Activated CD4-positive, alpha-beta T cell treated with anti-CD3 and anti-CD28 coated beads, Interleukin-2, amount 10 ng/mL, durations not matched to agents 24 days and 14 days (primary cell): ENCODE data around the gene OVCA2. TPM values are rescaled to one million over a fixed set of nuclear protein-coding genes. Genes with fewer than 3 reads are reported as not detected.

Experiments used
- DNase-seq: peaks from one replicate; pipeline ENCODE4 v3.0.0; 2022
- H3K27ac Mint-ChIP-seq: one replicate; pipeline ENCODE4 v1.8.0; 2022; ENCODE audit warnings: mild to moderate bottlenecking, mixed read lengths
- H3K27me3 Mint-ChIP-seq: one replicate; pipeline ENCODE4 v1.8.0; 2022; ENCODE audit warnings: mixed read lengths
- H3K36me3 Mint-ChIP-seq: one replicate; pipeline ENCODE4 v1.8.0; 2022; ENCODE audit warnings: low read depth, mild to moderate bottlenecking, mixed read lengths
- H3K4me1 Mint-ChIP-seq: one replicate; pipeline ENCODE4 v1.8.0; 2021; ENCODE audit warnings: mixed read lengths
- H3K4me3 Mint-ChIP-seq: one replicate; pipeline ENCODE4 v1.8.0; 2022; ENCODE audit warnings: mild to moderate bottlenecking, moderate library complexity, mixed read lengths
- H3K9me3 Mint-ChIP-seq: one replicate; pipeline ENCODE4 v1.8.0; 2021; ENCODE audit warnings: mixed read lengths
- intact Hi-C: fragments of 100-400 bp; cut with micrococcal nuclease; formaldehyde crosslinking; loops from one replicate; pipeline ENCODE4 v1.15.1; 2023
- total RNA-seq: library from RNA; stranded (reverse); gene quantifications from 2 replicates; pipeline ENCODE4 v1.2.3, GENCODE V29; 2022

Gene OVCA2
- total RNA-seq, 1 donor from 2014 or later: 36.5 TPM

- Mint-ChIP-seq H3K4me3 (no peak overlapping the region), H3K36me3 (peaks cover 49% of the 10 kb centered on the region), H3K4me1 (peaks cover 32% of the 10 kb centered on the region), H3K9me3 (no peaks in the 10 kb centered on the region), H3K27me3 (no peaks in the 10 kb centered on the region), H3K27ac (peak overlapping the region; percentile 45)
- no peak for DNase-seq
- intact Hi-C loops: no loop called here
These were observed 35.2 kb downstream of the OVCA2 start for GRCh38 chr17:2077040-2077439.

- Mint-ChIP-seq H3K27me3 (no peaks in the 10 kb centered on the region), H3K36me3 (peaks cover 53% of the 10 kb centered on the region), H3K9me3 (no peaks in the 10 kb centered on the region), H3K4me3 (no peak overlapping the region), H3K27ac (peak overlapping the region; percentile 63), H3K4me1 (peaks cover 55% of the 10 kb centered on the region)
- intact Hi-C loops: no loop called here
- no peak for DNase-seq
These were observed 39.7 kb downstream of the OVCA2 start for GRCh38 chr17:2081564-2081963.

GRCh38 chr17:2082003-2082781 lies 40.4 kb downstream of the OVCA2 start:
- H3K9me3 Mint-ChIP-seq: no peaks in the 10 kb centered on the region
- H3K27me3 Mint-ChIP-seq: no peaks in the 10 kb centered on the region
- H3K27ac Mint-ChIP-seq: peak overlapping the region; percentile 63
- H3K36me3 Mint-ChIP-seq: peaks cover 54% of the 10 kb centered on the region
- peaks cover 59% of the 10 kb centered on the region for H3K4me1 Mint-ChIP-seq
- intact Hi-C loops: no loop called here
- DNase-seq: no peak
- H3K4me3 Mint-ChIP-seq: no peak overlapping the region

- intact Hi-C loops: no loop called here
- Mint-ChIP-seq H3K27me3 (no peaks in the 10 kb centered on the region), H3K9me3 (no peaks in the 10 kb centered on the region), H3K27ac (peak overlapping the region; percentile 72), H3K4me1 (peaks cover 65% of the 10 kb centered on the region), H3K36me3 (peaks cover 45% of the 10 kb centered on the region), H3K4me3 (peak overlapping the region; percentile 27)
- DNase-seq: peak; percentile 57
These were observed 41.8 kb downstream of the OVCA2 start for GRCh38 chr17:2083613-2084035.

GRCh38 chr17:2084036-2084765 lies 42.4 kb downstream of the OVCA2 start:
- no peaks in the 10 kb centered on the region for H3K9me3 Mint-ChIP-seq
- H3K27ac Mint-ChIP-seq: peak overlapping the region; percentile 57
- H3K27me3 Mint-ChIP-seq: no peaks in the 10 kb centered on the region
- no peak for DNase-seq
- peaks cover 41% of the 10 kb centered on the region for H3K36me3 Mint-ChIP-seq
- H3K4me1 Mint-ChIP-seq: peaks cover 70% of the 10 kb centered on the region
- no peak overlapping the region for H3K4me3 Mint-ChIP-seq
- intact Hi-C loops: no loop called here

GRCh38 chr17:2084766-2085647 lies 43.2 kb downstream of the OVCA2 start:
- H3K9me3 Mint-ChIP-seq: no peaks in the 10 kb centered on the region
- DNase-seq: peak; percentile 57
- peak overlapping the region; percentile 57 for H3K27ac Mint-ChIP-seq
- peaks cover 79% of the 10 kb centered on the region for H3K4me1 Mint-ChIP-seq
- no peak overlapping the region for H3K4me3 Mint-ChIP-seq
- no peaks in the 10 kb centered on the region for H3K27me3 Mint-ChIP-seq
- intact Hi-C loops: loop anchor here (5.0 kb wide), 3 partner anchors 72 to 213 kb away; no protein-coding TSS in a partner anchor
- peaks cover 35% of the 10 kb centered on the region for H3K36me3 Mint-ChIP-seq

GRCh38 chr17:2085648-2085949 lies 43.8 kb downstream of the OVCA2 start:
- Mint-ChIP-seq H3K4me1 (peaks cover 84% of the 10 kb centered on the region), H3K4me3 (no peak overlapping the region), H3K9me3 (no peaks in the 10 kb centered on the region), H3K36me3 (peaks cover 32% of the 10 kb centered on the region), H3K27ac (no peak overlapping the region), H3K27me3 (no peaks in the 10 kb centered on the region)
- intact Hi-C loops: loop anchor here (5.0 kb wide), 3 partner anchors 72 to 213 kb away; no protein-coding TSS in a partner anchor
- no peak for DNase-seq

- Mint-ChIP-seq H3K27ac (peak overlapping the region; percentile 84), H3K4me3 (peak overlapping the region; percentile 51), H3K9me3 (no peaks in the 10 kb centered on the region), H3K27me3 (no peaks in the 10 kb centered on the region), H3K36me3 (peaks cover 28% of the 10 kb centered on the region), H3K4me1 (peaks cover 92% of the 10 kb centered on the region)
- intact Hi-C loops: loop anchor here (5.0 kb wide), 3 partner anchors 71 to 214 kb away; no protein-coding TSS in a partner anchor
- DNase-seq: peak; percentile 72
These were observed 44.5 kb downstream of the OVCA2 start for GRCh38 chr17:2086306-2086705.

GRCh38 chr17:2087597-2088211 lies 45.9 kb downstream of the OVCA2 start:
- peaks cover 87% of the 10 kb centered on the region for H3K4me1 Mint-ChIP-seq
- no peaks in the 10 kb centered on the region for H3K9me3 Mint-ChIP-seq
- intact Hi-C loops: loop anchor here (2.0 to 5.0 kb wide), 5 partner anchors 15 to 215 kb away; no protein-coding TSS in a partner anchor
- peak overlapping the region; percentile 75 for H3K4me3 Mint-ChIP-seq
- DNase-seq: peak; percentile 88
- H3K36me3 Mint-ChIP-seq: peaks cover 25% of the 10 kb centered on the region
- no peaks in the 10 kb centered on the region for H3K27me3 Mint-ChIP-seq
- H3K27ac Mint-ChIP-seq: peak overlapping the region; percentile 84

- no peak for DNase-seq
- Mint-ChIP-seq H3K4me3 (peak overlapping the region; percentile 86), H3K36me3 (peaks cover 17% of the 10 kb centered on the region), H3K4me1 (peaks cover 79% of the 10 kb centered on the region), H3K27me3 (no peaks in the 10 kb centered on the region), H3K27ac (peak overlapping the region; percentile 94), H3K9me3 (no peaks in the 10 kb centered on the region)
- intact Hi-C loops: loop anchor here (1.0 to 5.0 kb wide), 6 partner anchors 14 to 217 kb away; no protein-coding TSS in a partner anchor
These were observed 47.2 kb downstream of the OVCA2 start for GRCh38 chr17:2089021-2089422.

- intact Hi-C loops: no loop called here
- Mint-ChIP-seq H3K4me3 (peak overlapping the region; percentile 86), H3K27me3 (no peaks in the 10 kb centered on the region), H3K36me3 (peaks cover 13% of the 10 kb centered on the region), H3K4me1 (peaks cover 71% of the 10 kb centered on the region), H3K27ac (peak overlapping the region; percentile 94), H3K9me3 (no peaks in the 10 kb centered on the region)
- DNase-seq: no peak
These were observed 48.4 kb downstream of the OVCA2 start for GRCh38 chr17:2090210-2090641.

- Mint-ChIP-seq H3K27me3 (no peaks in the 10 kb centered on the region), H3K27ac (peak overlapping the region; percentile 94), H3K9me3 (no peaks in the 10 kb centered on the region), H3K4me1 (peaks cover 66% of the 10 kb centered on the region), H3K4me3 (peak overlapping the region; percentile 86), H3K36me3 (peaks cover 16% of the 10 kb centered on the region)
- intact Hi-C loops: no loop called here
- DNase-seq: no peak
These were observed 49.1 kb downstream of the OVCA2 start for GRCh38 chr17:2090804-2091534.
